ENCODE measurements around the gene FKBP2. TPM values are rescaled to one million over a fixed set of nuclear protein-coding genes. Genes with fewer than 3 reads are reported as not detected.

FKBP2 gene
- total RNA-seq, 1 experiment from 2014 or later: 259 TPM

DNA sequence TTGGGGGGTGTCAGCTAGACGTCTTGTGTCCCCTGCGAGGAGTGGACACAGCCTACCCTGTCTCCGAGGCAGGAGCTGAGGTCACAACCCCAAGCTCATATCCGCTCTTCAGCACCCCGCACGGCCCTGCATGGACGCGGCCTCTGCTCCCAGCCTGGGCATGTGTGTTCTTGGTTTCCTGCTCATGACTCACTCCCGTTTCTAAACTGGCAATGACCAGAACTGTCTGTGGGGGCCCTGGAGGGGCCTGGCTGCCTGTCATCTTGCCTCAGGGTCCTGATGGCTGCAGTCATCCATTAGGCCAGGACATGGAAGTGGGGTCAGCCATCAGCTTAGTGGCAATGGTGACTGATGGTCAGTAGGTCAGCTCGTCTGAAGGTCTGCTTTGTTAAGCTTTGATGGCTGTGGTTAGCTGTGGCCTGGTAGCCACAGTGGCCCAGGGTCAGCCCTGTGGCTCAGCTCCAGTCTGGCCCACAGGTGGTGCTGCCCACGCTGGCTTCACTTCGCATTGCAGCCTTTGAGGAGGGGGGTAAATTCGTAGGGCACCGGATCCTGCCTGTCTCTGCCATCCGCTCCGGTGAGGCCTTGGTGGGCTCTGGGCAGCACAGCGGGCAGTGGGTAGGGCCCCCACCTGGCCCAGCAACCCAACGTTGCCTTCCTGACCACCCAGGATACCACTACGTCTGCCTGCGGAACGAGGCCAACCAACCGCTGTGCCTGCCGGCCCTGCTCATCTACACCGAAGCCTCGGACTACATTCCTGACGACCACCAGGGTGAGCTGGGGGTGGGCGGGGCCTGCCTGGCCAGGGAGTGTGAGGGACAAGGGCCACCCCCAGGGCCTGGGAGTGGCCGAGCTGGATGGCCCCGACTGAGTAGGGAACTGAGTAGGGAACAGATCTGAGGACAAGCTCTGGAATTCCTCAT lies 22.4 kb downstream of the FKBP2 start:
- no peak for DNase-seq (ENCODE audit: low spot score)

DNA sequence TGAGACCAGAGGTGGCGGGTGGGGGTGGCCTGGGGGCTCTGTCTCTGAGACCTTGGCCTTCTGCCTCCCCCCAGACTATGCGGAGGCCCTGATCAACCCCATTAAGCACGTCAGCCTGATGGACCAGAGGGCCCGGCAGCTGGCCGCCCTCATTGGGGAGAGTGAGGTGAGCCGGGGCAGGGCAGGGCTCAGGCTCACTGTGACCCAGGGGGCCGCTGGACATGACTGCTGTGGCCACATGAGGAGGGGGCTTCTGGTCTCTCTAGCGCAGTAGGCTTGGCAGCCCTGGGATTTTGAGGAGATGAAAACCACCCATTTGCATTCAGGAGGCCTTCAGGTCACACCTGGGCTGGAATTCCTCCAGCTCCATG lies 23.0 kb downstream of the FKBP2 start:
- no peak for DNase-seq (ENCODE audit: low spot score)

DNA sequence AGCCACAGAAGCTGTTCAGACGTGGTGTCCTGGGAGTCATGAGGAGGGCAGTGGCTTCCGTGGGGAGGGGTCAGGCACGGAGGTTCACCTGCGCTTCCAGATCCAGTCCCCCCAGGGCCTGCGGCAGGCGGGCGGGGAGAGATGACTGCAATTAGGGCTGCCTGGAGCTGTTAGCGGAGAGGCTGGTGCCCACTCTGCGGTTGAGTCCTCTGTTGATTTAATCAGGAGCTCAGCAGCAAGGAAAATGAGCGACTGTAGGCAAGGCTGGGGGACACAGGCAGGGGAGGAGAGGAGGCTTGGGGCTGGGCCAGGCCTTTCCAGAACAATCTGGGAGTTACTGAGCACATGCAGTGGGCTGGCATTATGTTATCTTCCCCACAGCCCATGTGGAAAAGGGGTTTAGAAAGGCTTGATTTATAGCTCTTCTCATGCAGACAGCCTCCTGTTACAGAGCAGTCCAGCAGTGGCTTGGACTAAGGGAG lies 23.5 kb downstream of the FKBP2 start:
- no peak for DNase-seq (ENCODE audit: low spot score)

DNA sequence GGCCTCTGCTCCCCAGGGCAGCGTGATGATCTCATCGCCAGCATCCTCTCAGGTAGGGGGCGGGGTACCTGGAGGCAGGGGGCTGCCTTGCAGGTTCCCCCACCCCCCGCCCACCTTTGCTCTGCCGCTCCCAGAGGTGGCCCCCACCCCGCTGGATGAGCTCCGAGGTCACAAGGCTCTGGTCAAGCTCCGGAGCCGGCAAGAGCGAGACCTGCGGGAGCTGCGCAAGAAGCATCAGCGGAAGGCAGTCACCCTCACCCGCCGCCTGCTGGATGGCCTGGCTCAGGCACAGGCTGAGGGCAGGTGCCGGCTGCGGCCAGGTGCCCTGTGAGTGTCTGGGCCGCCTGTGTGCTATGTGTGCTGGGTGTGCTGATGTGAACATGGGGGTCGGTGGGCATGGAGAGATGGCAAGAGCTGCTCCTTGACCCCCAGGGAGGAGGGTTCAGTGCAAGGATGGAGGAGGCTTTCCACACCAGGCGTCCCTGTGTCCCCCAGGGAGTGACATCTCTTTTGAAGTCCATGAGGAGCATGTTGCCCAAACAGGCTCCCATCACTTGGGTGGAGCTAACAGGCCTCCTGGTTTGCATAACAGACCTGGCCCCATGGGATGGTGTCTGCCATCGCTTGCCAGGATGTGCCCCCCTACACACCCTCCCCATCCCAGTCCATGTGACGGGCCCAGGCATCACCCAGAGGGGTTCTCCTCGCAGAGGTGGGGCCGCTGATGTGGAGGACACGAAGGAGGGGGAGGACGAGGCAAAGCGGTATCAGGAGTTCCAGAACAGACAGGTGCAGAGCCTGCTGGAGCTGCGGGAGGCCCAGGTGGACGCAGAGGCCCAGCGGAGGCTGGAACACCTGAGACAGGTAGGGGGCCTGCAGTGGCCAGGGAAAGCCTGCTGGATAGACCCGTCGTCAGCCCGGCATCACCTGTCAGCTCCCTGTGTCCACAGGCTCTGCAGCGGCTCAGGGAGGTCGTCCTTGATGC lies 24.6 kb downstream of the FKBP2 start:
- no peak for DNase-seq (ENCODE audit: low spot score)

DNA sequence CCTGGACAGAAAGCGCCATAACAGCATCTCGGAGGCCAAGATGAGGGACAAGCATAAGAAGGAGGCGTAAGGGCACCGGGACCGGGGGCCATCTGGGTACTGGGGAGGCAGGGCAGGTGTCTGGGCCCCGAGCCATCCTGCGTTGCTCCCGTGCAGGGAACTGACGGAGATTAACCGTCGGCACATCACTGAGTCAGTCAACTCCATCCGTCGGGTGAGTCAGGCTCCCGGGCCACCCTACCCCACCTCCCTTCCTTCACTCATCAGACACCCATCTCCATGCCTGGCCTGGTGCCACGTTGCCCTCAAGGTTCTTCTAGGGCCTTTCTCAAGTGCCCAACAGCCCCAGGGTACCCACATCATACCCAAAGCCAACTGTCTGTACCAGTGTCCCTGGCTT lies 25.4 kb downstream of the FKBP2 start:
- DNase-seq (ENCODE audit: low spot score): no peak

DNA sequence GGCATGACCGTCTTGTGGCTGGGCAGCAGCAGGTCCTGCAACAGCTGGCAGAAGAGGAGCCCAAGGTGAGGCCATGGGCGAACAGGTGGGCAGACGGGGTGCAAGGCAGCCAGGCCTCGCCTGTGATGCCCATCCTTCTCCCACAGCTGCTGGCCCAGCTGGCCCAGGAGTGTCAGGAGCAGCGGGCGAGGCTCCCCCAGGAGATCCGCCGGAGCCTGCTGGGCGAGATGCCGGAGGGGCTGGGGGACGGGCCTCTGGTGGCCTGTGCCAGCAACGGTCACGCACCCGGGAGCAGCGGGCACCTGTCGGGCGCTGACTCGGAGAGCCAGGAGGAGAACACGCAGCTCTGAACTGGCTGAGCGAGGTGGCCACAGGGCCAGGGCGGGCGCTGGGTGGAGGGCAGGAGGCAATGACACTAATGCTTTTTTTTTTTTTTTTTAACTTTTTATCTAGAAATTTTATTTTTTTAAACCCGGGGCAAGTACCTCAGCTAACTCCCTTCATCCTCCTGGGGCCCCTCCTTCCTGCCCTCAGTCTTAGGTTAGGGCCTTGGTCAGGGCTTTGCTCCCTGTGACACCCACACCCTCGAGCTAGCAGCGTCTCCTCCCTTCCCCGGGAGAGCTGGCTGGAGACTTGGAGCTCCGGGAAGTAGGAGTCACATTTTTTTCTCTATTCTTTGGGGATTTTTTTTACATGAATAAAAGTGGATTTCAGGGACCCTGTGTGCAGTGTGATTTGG lies 26.5 kb downstream of the FKBP2 start:
- DNase-seq (ENCODE audit: low spot score): peak; percentile 65

DNA sequence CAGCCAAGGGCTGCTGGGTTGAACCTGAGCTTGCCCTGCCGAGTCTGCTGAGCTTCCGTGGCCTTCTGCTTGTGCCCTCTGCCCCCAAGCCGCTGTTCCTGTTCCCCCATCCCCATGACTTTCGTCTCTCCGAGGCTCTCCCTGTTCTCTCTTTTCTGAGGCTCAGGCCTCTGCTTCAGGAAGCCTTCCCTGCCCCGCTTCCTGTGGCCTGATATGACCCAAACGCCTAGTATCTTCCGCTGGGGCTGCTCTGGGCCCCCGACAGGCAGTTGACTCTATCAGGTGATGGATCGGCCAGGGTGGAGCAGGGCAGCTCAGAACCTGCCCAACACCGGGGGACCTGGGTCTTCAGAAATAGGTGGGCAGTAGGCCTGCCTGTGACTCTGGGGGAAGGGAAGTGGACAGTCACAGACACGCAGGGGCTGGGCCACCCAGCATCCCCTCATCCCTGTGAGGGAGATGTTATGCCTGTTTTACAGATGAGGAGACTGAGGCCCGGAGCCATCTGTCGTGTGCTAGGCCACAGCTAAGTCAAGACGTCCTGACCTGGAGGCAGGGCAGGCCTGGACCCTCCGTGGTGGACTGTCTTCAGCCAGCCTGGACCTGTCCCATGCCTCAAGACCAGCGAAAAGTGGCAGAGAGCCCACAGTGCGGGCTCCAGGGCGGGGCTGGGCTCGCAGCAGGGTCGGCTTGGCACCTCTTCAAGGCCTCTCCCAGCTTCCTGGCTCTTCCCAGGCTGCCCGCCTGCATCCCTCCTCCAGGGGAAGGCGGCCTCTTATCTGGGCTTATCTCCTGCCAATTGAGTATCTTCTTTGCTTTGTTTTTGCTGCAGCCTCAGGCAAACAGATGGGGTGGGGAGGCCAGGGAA lies 27.4 kb downstream of the FKBP2 start:
- DNase-seq (ENCODE audit: low spot score): no peak

DNA sequence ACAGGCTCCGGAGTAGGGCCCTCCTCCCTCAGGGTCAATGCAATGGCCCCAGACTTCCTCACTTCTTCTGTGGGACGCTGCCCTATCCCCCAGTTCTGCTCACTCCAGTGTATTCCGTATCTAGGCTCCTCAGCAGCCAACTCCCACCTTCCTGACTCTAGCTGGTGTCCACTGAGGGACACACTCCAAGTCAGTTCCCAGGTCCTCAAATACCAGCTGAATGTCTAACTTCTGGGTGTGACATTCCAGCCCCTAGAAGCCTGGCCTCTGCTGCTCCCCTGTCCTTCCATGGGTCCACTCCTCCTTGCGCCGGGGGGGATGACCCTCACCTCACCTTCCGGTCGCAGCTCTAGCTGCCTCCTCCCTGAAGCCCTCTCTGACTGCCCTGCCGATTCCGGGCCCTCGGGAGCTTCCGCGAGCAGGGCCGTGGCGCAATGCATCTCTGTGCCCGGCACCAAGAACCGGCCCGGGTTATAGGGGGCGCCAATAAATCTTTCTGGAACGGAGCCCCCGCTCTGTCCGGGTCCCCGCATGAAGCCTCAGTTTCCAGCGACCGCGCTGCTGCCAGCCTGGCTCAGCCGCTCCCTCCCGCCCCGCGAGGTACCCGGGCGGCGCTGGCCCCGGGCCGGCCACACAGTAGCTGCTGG lies 28.1 kb downstream of the FKBP2 start:
- peak; percentile 76 for DNase-seq (ENCODE audit: low spot score)

DNA sequence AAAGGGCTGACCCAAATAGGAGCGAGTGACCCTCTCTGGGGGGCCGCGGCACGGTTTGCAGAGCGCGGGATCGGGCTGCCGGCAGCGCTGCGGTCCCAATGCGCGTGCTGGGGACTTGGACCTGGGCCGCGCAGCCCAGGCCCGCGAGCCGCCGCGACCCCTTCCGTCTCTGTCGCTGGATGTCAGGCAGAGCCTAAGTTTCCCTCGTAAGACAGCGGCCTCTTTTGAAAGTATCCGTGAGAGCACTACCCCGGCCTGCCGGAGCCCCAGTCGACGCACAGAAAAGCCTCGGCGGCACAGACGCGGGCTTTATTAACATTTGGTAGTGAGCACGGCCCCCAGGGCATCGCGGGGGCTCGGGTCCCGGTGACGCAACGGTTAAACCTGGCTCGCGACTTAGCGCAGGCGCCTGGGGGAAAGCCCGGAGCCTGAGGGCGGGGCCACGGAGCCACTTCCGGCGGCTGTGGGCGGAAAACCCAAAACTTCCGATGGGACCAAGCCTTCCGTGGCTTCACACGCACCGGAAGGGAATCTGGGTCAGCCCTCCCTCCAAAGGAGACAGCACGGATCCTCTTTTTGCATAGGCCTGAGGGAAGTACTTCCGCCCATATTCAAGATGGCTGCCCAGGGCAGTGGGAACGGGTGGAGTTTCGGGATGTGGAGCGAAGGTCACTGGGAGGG lies 28.8 kb downstream of the FKBP2 start:
- DNase-seq (ENCODE audit: low spot score): peak; percentile 99

DNA sequence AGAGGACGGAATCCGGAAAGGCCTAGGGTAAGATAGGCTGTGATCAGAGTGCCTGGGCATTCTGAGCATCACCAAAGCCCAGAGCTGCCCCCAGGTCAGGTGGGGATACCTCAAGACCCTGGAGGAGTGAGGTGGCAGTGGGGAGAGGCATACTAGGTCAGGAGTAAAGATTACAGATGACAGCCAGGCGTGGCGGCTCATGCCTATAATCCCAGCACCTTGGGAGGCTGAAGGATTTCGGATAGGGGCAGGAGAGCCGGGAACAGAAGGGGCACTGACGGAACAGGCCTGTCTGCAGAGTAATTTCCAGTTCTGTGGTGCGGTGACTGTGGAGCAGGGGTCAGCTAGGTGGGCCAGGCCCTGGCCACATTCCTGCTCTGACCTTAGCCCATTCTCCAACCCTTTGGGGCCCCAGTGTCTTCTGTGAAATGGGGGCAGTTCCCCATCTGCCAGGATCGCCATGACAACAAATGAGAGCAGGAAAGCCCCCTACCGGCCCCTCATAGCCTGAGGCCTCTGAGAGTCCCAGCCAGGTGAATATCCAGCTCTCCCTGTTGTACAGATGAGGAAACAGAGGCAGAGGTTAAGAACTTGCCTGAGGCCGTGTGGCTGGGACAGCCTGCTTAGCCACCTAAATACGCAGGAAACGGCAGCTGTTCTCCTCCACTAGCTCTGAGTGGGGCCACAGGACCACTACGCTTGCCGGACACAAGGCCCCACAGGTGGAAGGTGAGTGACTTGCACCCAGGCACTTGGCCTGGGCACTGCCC lies 34.3 kb downstream of the FKBP2 start:
- no peak for DNase-seq (ENCODE audit: low spot score)

DNA sequence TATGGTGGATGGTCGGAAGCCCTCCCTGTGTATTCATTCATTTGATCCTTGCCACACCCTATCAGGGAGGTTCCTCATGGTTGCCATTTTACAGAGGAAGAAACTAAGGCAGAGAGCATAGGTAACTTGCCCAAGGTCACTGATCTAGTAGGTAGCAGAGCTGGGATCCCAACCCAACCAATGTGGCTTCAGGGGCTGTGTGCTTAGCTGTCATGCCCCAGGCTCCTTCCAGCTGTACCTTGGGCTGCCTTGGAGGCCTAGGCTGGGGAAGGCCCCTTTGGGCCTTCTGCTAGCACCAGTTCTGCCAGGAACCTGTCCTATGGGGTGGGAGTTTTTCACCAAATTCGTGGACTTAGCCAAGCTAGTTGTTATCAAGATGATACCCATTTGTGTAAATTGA lies 34.9 kb downstream of the FKBP2 start:
- no peak for DNase-seq (ENCODE audit: low spot score)

DNA sequence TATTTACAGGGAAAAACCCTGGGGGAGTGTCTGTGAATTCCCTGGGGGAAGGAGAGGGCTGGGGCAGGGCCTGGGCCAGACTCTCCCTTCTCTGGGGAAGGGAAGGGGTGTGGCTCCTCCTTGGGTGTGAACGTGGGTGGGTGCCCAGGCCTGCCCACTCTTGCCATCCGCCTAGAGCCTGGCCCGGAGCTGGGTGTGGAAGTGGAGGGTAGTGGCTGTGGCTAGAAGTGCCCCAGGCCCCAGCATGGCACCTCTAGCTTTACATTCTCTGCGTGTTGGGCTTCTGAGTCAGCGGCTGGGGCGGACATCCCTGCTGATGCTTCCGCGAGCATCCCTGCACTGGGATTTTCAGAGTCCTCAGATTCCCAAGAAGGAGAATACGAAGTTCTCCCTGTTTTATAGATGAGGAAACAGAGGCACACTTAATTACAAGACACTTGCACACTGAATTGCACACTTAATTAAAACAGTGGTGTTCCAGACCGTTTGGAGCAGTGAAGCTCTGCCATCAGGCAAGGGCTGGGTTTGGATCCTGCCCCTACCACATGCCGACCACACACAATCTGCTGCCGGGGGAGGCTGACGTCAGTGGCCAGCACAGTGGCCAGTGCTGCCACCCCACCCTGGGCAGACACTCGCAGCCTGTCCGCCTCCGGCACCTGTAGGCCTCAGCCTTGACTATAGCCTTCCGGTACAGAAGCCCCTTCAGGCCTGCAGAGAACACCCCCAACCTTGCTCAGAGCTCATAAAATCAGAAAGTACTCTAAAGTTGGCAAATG lies 35.9 kb downstream of the FKBP2 start:
- DNase-seq (ENCODE audit: low spot score): no peak

DNA sequence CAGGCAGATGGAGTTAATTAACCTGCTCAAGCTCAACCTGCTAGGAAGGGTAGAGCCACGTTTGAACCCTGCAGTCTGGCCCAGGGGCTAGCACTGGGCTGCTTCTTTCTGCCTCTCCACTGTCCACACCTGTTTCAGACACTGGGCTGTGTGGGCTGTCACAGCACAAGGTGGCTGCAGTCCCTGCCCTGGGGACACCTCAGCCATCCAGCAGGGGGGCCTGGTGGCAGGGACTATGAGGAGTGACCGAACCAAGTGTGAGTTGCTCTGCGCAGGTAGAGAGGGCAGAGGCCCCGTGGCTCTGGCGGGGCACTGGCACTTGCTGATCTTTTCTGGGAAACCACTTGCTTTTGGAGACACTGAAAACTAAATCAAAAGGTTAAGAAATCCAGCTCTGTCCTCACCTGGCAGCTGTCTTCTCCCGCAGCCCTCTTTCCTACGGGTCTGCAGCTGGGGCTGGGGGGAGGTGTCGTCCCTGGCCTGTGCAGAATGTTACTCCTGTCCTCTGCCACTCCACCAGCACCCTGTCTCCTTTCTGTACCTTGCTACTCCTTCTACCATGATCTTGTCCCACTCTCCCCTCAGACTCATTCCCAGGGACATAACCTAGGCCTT lies 37.8 kb downstream of the FKBP2 start:
- no peak for DNase-seq (ENCODE audit: low spot score)

DNA sequence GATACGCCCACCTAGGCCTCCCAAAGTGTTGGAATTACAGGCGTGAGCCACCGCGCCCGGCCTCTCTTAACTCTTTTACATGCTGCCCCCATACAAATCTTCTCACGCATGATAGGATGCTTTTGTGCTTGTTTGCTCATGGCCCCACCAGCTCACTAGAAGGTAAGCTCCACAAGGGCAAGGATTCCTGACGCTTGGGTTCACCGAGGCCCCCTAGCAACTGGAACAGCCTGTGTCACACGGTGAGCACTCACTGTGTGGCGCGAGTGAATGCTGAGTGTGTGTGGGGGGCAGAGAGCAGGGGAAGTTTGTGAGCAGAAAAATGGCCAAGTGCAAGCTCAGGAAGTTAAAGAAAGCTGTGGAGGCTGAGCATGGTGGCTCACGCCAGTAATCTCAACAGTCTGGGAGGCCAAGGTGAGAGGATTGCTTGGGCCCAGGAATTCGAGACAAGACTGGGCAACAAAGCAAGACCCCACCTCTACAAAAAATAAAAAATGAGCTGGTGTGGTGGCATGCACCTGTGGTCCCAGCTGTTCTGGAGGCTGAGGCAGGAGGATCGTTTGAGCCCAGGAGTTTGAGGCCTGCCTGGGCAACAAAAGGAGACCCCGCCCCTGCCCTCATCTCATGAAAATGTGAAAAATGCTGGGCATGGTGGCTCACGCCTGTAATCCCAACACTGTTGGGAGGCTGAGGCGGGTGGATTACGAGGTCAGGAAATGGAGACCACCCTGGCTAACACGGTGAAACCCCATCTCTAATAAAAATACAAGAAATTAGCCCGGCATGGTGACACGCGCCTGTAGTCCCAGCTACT lies 41.3 kb downstream of the FKBP2 start:
- no peak for DNase-seq (ENCODE audit: low spot score)

DNA sequence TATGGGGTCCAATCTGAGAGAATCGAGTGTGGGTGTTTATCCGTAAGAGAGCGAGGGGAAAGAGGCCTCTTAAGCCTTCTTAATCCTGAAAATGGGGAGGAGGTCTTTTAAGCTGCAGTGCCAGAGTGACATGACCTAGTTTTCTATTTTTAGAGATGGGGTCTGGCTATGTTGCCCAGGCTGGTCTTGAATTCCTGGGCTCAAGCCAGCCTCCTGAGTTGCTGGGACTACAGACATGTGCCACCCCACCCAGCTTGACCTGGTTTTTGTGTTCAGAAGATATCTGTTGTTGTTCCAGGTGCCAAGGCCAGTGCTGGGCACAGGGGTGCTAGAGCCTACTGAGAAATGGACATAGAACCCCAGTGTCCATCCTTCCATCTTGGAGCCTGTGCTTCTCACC lies 42.2 kb downstream of the FKBP2 start:
- no peak for DNase-seq (ENCODE audit: low spot score)

Measured in HT-29 (cell line).